ENCODE results near the gene MAPKAPK5. TPM values are rescaled to one million over a fixed set of nuclear protein-coding genes. Genes with fewer than 3 reads are reported as not detected.

Gene MAPKAPK5
- 10 to 100 TPM; 15.4 to 25.2 (median 21.1) TPM for total RNA-seq
- 10 to 100 TPM in 1 of 2 donors, 1 to 10 TPM in 1; 9.3 to 14.4 TPM for polyA plus RNA-seq

- TF ChIP-seq CTCF (IDR thresholded peaks at IDR 0.05): no peak
- peaks cover 10 to 23% (median 14%) of the 10 kb centered on the region in 3 donors for H3K4me1 ChIP-seq
Measured at GRCh38 chr12:111841750-111842555, at the start of gene MAPKAPK5. Gene MAPKAPK5 (plus strand): TSS chr12:111842228. CDS start chr12:111842734, 506 bp downstream.

GRCh38 chr12:111792856-111793235 lies 49.2 kb upstream of the MAPKAPK5 start:
- FAIRE-seq: no peak
- Histone ChIP-seq H3K27me3 (no peaks in the 10 kb centered on the region), H3K27ac (no peak overlapping the region), H3K4me1 (peaks cover 0 to 3% (median 2%) of the 10 kb centered on the region in 3 donors), H3K36me3 (peaks cover 0 to 61% (median 25%) of the 10 kb centered on the region in 3 donors), H3K9me3 (no peaks in the 10 kb centered on the region), H3K4me3 (no peak overlapping the region)
- ATAC-seq: no peak
- intact Hi-C loops (cut with DNase I): no loop called here
- DNase-seq: no peak
- WGBS, 2 donors: 92 to 96% methylated on average over 3 of the region's 3 CpGs
- TF ChIP-seq CTCF (IDR thresholded peaks at IDR 0.05): no peak

More at GRCh38 chr12:111841750-111842555, at the start of gene MAPKAPK5:
- H3K9me3 ChIP-seq: no peaks in the 10 kb centered on the region
- intact Hi-C loops (cut with DNase I): no loop called here
- ATAC-seq (peak; percentile 94 to 97 (median 96)), DNase-seq (peak; percentile 88 to 97 (median 94)), FAIRE-seq (no peak)
- H3K36me3 ChIP-seq: no peaks in the 10 kb centered on the region
- H3K27me3 ChIP-seq: no peaks in the 10 kb centered on the region
- WGBS, 2 donors: 0% methylated on average over 73 to 84 of the region's 84 CpGs
- peak within 1 kb of the TSS; percentile 93 to 97 (median 94) for H3K27ac ChIP-seq
- peak within 1 kb of the TSS; percentile 91 to 99 (median 97) for H3K4me3 ChIP-seq

- Histone ChIP-seq H3K27ac (no peak overlapping the region), H3K4me3 (no peak overlapping the region), H3K4me1 (no peaks in the 10 kb centered on the region), H3K36me3 (peaks cover 12 to 66% (median 32%) of the 10 kb centered on the region in 3 donors), H3K9me3 (no peaks in the 10 kb centered on the region), H3K27me3 (no peaks in the 10 kb centered on the region)
- ATAC-seq (no peak), DNase-seq (peak in 1 of 6 donors; percentile 11), FAIRE-seq (no peak)
- intact Hi-C loops (cut with DNase I): no loop called here
- TF ChIP-seq CTCF (IDR thresholded peaks at IDR 0.05): no peak
- 85 to 91% methylated on average over 4 of the region's 4 CpGs for WGBS, 2 donors
Measured at GRCh38 chr12:111798182-111798581, 43.8 kb upstream of the MAPKAPK5 start.

- Histone ChIP-seq H3K4me3 (no peak overlapping the region), H3K27ac (no peak overlapping the region), H3K4me1 (no peaks in the 10 kb centered on the region), H3K36me3 (peaks cover 12 to 63% (median 32%) of the 10 kb centered on the region in 3 donors), H3K27me3 (no peaks in the 10 kb centered on the region), H3K9me3 (no peaks in the 10 kb centered on the region)
- no peak for FAIRE-seq
- peak in 1 of 6 donors; percentile 34 for DNase-seq
- no peak for TF ChIP-seq CTCF (IDR thresholded peaks at IDR 0.05)
- WGBS, 2 donors: 95% methylated on average over 9 of the region's 9 CpGs
- intact Hi-C loops (cut with DNase I): no loop called here
- ATAC-seq: no peak
Measured at GRCh38 chr12:111799758-111800157, 42.3 kb upstream of the MAPKAPK5 start.
